ENCODE results near the gene LUZP1. TPM values are rescaled to one million over a fixed set of nuclear protein-coding genes. Genes with fewer than 3 reads are reported as not detected.

Gene LUZP1
- total and polyA plus RNA-seq, 10 of the 15 experiments (the other 5 are each of a cell fraction or from before 2014, with no cell fraction given) = 11.3 to 28.2 (median 17.3) TPM

DNA sequence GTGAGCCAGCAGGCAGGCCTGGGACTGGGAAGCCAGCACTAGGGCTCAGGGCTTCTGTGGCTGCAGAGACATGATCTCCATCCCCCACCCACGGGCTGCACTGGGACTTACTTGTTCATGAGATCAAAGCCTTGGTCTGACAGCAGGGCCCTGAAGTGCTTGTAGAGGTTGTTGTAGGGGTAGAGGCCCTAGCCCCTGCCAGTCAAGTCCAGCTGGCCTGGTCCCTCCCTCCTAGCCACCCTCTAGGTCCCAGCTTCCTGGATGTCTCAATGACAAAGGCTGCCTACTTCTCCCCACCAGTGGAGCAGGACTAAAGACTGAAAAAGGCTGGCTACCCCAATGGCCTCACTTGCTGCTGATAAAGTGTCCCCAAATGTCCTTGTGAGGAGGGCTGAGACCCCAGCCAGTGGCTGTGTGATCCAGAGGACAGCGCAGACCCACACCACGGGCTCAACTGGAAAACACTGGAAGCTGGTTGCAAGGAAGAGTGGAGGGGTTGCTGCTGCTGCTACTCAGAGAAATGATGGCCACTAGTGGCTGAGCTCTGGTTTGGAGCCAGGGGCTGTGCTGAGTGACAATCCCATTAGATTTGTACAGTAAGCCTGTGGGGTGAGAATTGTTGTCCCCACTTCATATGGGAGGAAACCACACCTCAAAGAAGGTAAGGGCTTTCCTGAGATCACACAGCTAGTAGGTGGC is 47.2 kb upstream of the LUZP1 start (continued):
- TF ChIP-seq, protein P1, sequence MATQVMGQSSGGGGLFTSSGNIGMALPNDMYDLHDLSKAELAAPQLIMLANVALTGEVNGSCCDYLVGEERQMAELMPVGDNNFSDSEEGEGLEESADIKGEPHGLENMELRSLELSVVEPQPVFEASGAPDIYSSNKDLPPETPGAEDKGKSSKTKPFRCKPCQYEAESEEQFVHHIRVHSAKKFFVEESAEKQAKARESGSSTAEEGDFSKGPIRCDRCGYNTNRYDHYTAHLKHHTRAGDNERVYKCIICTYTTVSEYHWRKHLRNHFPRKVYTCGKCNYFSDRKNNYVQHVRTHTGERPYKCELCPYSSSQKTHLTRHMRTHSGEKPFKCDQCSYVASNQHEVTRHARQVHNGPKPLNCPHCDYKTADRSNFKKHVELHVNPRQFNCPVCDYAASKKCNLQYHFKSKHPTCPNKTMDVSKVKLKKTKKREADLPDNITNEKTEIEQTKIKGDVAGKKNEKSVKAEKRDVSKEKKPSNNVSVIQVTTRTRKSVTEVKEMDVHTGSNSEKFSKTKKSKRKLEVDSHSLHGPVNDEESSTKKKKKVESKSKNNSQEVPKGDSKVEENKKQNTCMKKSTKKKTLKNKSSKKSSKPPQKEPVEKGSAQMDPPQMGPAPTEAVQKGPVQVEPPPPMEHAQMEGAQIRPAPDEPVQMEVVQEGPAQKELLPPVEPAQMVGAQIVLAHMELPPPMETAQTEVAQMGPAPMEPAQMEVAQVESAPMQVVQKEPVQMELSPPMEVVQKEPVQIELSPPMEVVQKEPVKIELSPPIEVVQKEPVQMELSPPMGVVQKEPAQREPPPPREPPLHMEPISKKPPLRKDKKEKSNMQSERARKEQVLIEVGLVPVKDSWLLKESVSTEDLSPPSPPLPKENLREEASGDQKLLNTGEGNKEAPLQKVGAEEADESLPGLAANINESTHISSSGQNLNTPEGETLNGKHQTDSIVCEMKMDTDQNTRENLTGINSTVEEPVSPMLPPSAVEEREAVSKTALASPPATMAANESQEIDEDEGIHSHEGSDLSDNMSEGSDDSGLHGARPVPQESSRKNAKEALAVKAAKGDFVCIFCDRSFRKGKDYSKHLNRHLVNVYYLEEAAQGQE (IDR thresholded peaks at IDR 0.05; ENCODE audit: low read depth, low read length) = no peak
- TF ChIP-seq ZSCAN29 (IDR thresholded peaks at IDR 0.05) = no peak
- TF ChIP-seq SUPT20H (IDR thresholded peaks at IDR 0.05; ENCODE audit: borderline replicate concordance, control insufficient read depth, low read depth, low read length) = no peak

DNA sequence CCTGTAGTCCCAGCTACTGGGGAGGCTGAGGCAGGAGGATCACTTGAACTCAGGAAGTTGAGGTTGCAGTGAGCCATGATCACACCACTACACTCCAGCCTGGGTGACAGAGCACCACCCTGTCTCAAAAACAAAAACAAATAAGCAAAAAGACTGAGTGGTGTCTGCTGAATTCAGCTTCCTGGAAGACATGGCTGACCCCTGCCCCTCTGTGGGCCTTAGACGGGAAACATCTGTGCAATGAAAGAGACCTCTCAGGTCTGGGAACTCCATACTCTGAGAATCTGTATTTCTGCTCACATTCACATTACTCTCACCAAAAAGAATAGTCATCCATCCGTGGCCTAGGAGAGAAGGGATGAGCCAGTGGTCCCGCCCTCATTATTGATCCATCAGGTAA is 46.6 kb upstream of the LUZP1 start:
- in situ Hi-C loops (cut with MboI) = no loop called here
- no peak for TF ChIP-seq RCOR1 (conservative IDR thresholded peaks at IDR 0.05; ENCODE audit: low read depth, low read length)
- no peak for TF ChIP-seq STAT1 (conservative IDR thresholded peaks at IDR 0.05)
- TF ChIP-seq PAX8 (IDR thresholded peaks at IDR 0.05) = no peak
- no peak for TF ChIP-seq NRF1 (conservative IDR thresholded peaks at IDR 0.05; ENCODE audit: low read depth, low read length)
- TF ChIP-seq BHLHE40 (IDR thresholded peaks at IDR 0.05; ENCODE audit: borderline replicate concordance in 1 of 2, low read depth in 2 of 2, low read length in 1 of 2) = no peak
- TF ChIP-seq, protein P2, sequence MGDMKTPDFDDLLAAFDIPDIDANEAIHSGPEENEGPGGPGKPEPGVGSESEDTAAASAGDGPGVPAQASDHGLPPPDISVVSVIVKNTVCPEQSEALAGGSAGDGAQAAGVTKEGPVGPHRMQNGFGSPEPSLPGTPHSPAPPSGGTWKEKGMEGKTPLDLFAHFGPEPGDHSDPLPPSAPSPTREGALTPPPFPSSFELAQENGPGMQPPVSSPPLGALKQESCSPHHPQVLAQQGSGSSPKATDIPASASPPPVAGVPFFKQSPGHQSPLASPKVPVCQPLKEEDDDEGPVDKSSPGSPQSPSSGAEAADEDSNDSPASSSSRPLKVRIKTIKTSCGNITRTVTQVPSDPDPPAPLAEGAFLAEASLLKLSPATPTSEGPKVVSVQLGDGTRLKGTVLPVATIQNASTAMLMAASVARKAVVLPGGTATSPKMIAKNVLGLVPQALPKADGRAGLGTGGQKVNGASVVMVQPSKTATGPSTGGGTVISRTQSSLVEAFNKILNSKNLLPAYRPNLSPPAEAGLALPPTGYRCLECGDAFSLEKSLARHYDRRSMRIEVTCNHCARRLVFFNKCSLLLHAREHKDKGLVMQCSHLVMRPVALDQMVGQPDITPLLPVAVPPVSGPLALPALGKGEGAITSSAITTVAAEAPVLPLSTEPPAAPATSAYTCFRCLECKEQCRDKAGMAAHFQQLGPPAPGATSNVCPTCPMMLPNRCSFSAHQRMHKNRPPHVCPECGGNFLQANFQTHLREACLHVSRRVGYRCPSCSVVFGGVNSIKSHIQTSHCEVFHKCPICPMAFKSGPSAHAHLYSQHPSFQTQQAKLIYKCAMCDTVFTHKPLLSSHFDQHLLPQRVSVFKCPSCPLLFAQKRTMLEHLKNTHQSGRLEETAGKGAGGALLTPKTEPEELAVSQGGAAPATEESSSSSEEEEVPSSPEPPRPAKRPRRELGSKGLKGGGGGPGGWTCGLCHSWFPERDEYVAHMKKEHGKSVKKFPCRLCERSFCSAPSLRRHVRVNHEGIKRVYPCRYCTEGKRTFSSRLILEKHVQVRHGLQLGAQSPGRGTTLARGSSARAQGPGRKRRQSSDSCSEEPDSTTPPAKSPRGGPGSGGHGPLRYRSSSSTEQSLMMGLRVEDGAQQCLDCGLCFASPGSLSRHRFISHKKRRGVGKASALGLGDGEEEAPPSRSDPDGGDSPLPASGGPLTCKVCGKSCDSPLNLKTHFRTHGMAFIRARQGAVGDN (IDR thresholded peaks at IDR 0.05) = no peak
- TF ChIP-seq BCL11A (IDR thresholded peaks at IDR 0.05; ENCODE audit: low read depth, low read length) = no peak
- TF ChIP-seq NFYA (IDR thresholded peaks at IDR 0.05; ENCODE audit: borderline replicate concordance, low read depth, low read length) = no peak
- no peak for TF ChIP-seq RB1 (IDR thresholded peaks at IDR 0.05; ENCODE audit: borderline replicate concordance)
- no peak for TF ChIP-seq CREM (IDR thresholded peaks at IDR 0.05; ENCODE audit: low read depth)

More for the DNA sequence above, 46.6 kb upstream of the LUZP1 start:
- CTCF ChIA-PET = interaction anchor here (1.3 kb wide), 1 partner anchor 188 kb away, joined by 3 read pairs; no protein-coding TSS in a partner anchor
- SMC1A ChIA-PET (ENCODE audit: uncharacterized antibody, unreplicated experiment) = no interaction called here
- Histone ChIP-seq H3K9me3 (replicated peaks; ENCODE audit: control insufficient read depth, insufficient read depth, low read length) (no peaks in the 10 kb centered on the region), H3K4me3 (no peak overlapping the region), H3K9ac (ENCODE audit: control insufficient read depth, insufficient read depth, low read length) (no peak overlapping the region), H3K79me2 (ENCODE audit: control insufficient read depth, insufficient read depth, low read length) (no peaks in the 10 kb centered on the region), H2AFZ (ENCODE audit: control insufficient read depth, low read depth, low read length) (no peak overlapping the region), H3K27ac (ENCODE audit: control insufficient read depth, insufficient read depth) (no peak overlapping the region), H4K20me1 (ENCODE audit: control insufficient read depth, insufficient read depth) (no peaks in the 10 kb centered on the region), H3K4me2 (ENCODE audit: control insufficient read depth, insufficient read depth) (no peak overlapping the region), H3K36me3 (ENCODE audit: control insufficient read depth in 2 of 2, insufficient read depth in 2 of 2, low read length in 1 of 2) (no peaks in the 10 kb centered on the region), H3K27me3 (replicated peaks in 1 of 2; ENCODE audit: control insufficient read depth in 2 of 2, insufficient read depth in 2 of 2, low read length in 1 of 2) (peaks cover 0 to 5% of the 10 kb centered on the region in 2 experiments; a peak in 3 of 4 replicates), H3K4me1 (ENCODE audit: control insufficient read depth, insufficient read depth, low read length) (peaks cover 3% of the 10 kb centered on the region)
- POLR2A ChIA-PET = interaction anchor here (0.6 kb wide), 1 partner anchor 12 kb away, joined by 3 read pairs; no protein-coding TSS in a partner anchor
- intact Hi-C loops (cut with micrococcal nuclease; ENCODE audit: unreplicated experiment) = loop anchor here (5.0 to 10.0 kb wide), 2 partner anchors 60 to 187 kb away; no protein-coding TSS in a partner anchor
- DNase-seq (ENCODE audit: low read depth, low spot score) (no peak), ATAC-seq (no peak), FAIRE-seq (no peak)
- WGBS (ENCODE audit: insufficient coverage, insufficient replicate concordance, low lambda C conversion rate, missing lambda C conversion rate) = 17% methylated on average over 3 of the region's 3 CpGs
- RAD21 ChIA-PET (ENCODE audit: unreplicated experiment) = no interaction called here
- BruUV-seq (replicated peaks) = no TSS peak

All from GM12878 (cell line).